HG02970 (cell line): ENCODE data around the gene ITSN1.

ENCODE experiments used
- ATAC-seq: cut with Tn5 transposase; IDR thresholded peaks from one replicate; pipeline ENCODE4 v1.9.1; 2021; ENCODE audit warnings: mild to moderate bottlenecking, moderate library complexity, moderate number of reproducible peaks; ENCODE audit not compliant: unreplicated experiment, low FRiP score

The ITSN1 gene

GRCh38 chr21:33875026-33875695 is 232.9 kb downstream of the ITSN1 start:
- ATAC-seq, result no peak

GRCh38 chr21:33878824-33879223 is 236.5 kb downstream of the ITSN1 start:
- no peak for ATAC-seq

- no peak for ATAC-seq
Observed at GRCh38 chr21:33880626-33881025, 238.3 kb downstream of the ITSN1 start.

- ATAC-seq, result no peak
Observed at GRCh38 chr21:33881689-33882440, 239.6 kb downstream of the ITSN1 start.

GRCh38 chr21:33883118-33883517 is 240.8 kb downstream of the ITSN1 start:
- no peak for ATAC-seq

GRCh38 chr21:33884376-33885171 is 242.3 kb downstream of the ITSN1 start:
- ATAC-seq, result no peak

- no peak for ATAC-seq
Observed at GRCh38 chr21:33885172-33885514, 242.8 kb downstream of the ITSN1 start.

- no peak for ATAC-seq
Observed at GRCh38 chr21:33886321-33886720, 244.0 kb downstream of the ITSN1 start.

GRCh38 chr21:33890187-33890586 is 247.9 kb downstream of the ITSN1 start:
- no peak for ATAC-seq

- no peak for ATAC-seq
Observed at GRCh38 chr21:33892853-33893252, 250.6 kb downstream of the ITSN1 start.

GRCh38 chr21:33893917-33894316 is 251.6 kb downstream of the ITSN1 start:
- ATAC-seq, result no peak

- no peak for ATAC-seq
Observed at GRCh38 chr21:33894736-33895288, 252.5 kb downstream of the ITSN1 start.

- ATAC-seq, result no peak
Observed at GRCh38 chr21:33895356-33895755, 253.1 kb downstream of the ITSN1 start.

- ATAC-seq, result no peak
Observed at GRCh38 chr21:33896691-33897090, 254.4 kb downstream of the ITSN1 start.

GRCh38 chr21:33897098-33897497 is 254.8 kb downstream of the ITSN1 start:
- ATAC-seq, result no peak

- ATAC-seq, result no peak
Observed at GRCh38 chr21:33897739-33898138, 255.4 kb downstream of the ITSN1 start.

- ATAC-seq, result no peak
Observed at GRCh38 chr21:33898586-33898985, 256.3 kb downstream of the ITSN1 start.

GRCh38 chr21:33899199-33899598 is 256.9 kb downstream of the ITSN1 start:
- ATAC-seq, result no peak

- no peak for ATAC-seq
Observed at GRCh38 chr21:33901412-33902288, 259.3 kb downstream of the ITSN1 start.

GRCh38 chr21:33902349-33902748 is 260.0 kb downstream of the ITSN1 start:
- no peak for ATAC-seq
